ENCODE data around the gene AGBL4.
A peak's percentile ranks its signal among the peaks of the same experiment; 100 is the strongest.

AGBL4 gene

GRCh38 chr1:48875552-48876329 lies 1148.0 kb downstream of the AGBL4 start:
- no peak overlapping the region for H3K4me3 ChIP-seq (ENCODE audit: low read length)
- no peak for DNase-seq (ENCODE audit: low read depth)
- TF ChIP-seq CTCF (IDR thresholded peaks at IDR 0.05; ENCODE audit: insufficient read depth, low read depth, low read length, missing control alignments), result no peak

DNA sequence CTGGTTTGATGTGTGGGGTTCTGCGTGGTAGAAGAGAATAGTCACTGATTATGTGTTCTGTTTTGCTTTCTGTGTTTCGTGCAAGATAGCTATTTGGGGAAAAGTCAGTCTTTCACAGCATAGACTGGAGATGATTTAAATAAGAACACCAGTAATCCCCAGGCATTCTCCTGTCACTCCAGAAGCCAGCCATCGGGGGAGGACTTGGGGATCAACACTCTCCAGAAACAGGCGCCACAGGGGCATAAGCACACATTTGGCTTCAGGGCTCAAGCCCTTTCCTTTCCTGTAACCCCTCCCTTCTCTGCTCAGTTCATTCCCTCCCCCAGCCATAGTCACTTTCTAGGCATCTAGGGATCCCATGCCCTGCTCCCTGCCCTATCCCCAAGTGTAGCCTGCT lies 1149.8 kb downstream of the AGBL4 start:
- no peak for TF ChIP-seq CTCF (IDR thresholded peaks at IDR 0.05; ENCODE audit: insufficient read depth, low read depth, low read length, missing control alignments)
- DNase-seq (ENCODE audit: low read depth), result no peak
- H3K4me3 ChIP-seq (ENCODE audit: low read length), result no peak overlapping the region

DNA sequence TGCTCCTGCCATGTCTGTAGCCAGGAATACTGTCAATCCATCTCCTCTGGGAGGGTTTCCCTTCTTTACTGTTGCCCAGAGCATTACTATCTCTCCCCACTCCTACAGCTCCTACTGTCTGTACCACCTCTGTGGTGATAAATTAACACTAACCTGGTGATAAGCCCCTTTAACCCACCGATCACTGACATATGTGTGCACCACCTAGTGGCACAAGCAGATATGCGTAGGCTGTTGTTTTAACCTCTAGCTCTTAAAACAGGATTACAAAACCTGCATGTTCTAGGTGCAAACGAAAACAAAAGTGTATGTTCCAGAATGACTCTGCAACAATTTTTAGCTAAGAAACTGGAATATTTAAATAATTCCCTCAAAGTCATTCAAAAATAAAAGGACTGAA lies 1153.2 kb downstream of the AGBL4 start:
- peak; percentile 47 for DNase-seq (ENCODE audit: low read depth)

GRCh38 chr1:48869116-48869893 lies 1154.4 kb downstream of the AGBL4 start:
- peak; percentile 69 for TF ChIP-seq CTCF (IDR thresholded peaks at IDR 0.05; ENCODE audit: insufficient read depth, low read depth, low read length, missing control alignments)
- no peak overlapping the region for H3K4me3 ChIP-seq (ENCODE audit: low read length)
- peak; percentile 94 for DNase-seq (ENCODE audit: low read depth)

More for the DNA sequence above, 1153.2 kb downstream of the AGBL4 start:
- no peak overlapping the region for H3K4me3 ChIP-seq (ENCODE audit: low read length)
- peak; percentile 71 for TF ChIP-seq CTCF (IDR thresholded peaks at IDR 0.05; ENCODE audit: insufficient read depth, low read depth, low read length, missing control alignments)

DNA sequence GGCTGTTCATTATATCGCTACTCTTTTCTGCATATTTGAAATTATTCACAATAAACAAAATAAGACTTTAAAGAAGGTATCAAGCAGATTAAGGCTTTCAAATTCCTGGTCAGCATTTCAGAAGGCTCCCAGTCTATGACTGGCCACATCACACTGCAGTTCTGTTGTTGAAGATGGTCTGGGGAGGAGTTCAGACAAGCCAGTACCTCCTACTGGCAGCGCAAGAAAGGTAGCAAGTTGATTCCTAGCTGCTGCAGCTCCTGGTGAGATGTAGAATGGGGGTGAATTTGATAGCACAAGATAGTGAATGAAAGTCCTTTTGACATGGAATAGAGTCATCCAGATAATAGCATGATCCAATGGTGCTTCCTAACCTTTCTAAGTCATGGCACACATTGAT lies 1158.8 kb downstream of the AGBL4 start:
- no peak for TF ChIP-seq CTCF (IDR thresholded peaks at IDR 0.05; ENCODE audit: insufficient read depth, low read depth, low read length, missing control alignments)
- DNase-seq (ENCODE audit: low read depth), result peak; percentile 17
- no peak overlapping the region for H3K4me3 ChIP-seq (ENCODE audit: low read length)

DNA sequence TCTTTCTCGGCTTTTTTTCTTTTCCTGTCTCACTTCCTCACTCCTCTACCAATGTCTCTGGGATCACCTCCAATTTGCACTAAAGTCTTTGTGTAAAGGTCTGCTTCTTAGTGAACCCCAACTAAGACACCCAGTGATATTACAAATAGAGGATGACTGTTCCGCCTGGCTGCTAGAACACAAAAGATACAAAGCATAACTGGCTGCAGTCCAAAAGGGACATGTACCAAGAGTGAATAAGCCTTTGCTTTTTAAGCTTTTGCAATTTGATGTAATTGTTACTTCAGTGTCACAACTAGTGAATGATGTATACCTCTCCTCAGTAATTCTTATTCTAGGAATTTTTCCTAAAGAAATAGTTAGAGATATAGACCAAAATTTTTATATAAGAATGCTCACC lies 1164.3 kb downstream of the AGBL4 start:
- no peak overlapping the region for H3K4me3 ChIP-seq (ENCODE audit: low read length)
- peak; percentile 64 for DNase-seq (ENCODE audit: low read depth)
- no peak for TF ChIP-seq CTCF (IDR thresholded peaks at IDR 0.05; ENCODE audit: insufficient read depth, low read depth, low read length, missing control alignments)
